Ecto neural progenitor cell (in vitro differentiated cells): ENCODE measurements around the gene ATG7.
"Not testable (repeated sequence)": the region's sequence is repeated elsewhere in the genome, so short reads cannot be mapped to it uniquely, and the experiment has no call there.

ENCODE experiments used
- DNase-seq: peaks from one replicate; pipeline ENCODE4 v3.0.0-alpha.2; 2018; ENCODE audit warnings: low spot score

Gene ATG7

GRCh38 chr3:11390411-11391131, 118.4 kb downstream of the ATG7 start:
- no peak for DNase-seq

- DNase-seq: no peak
Observed at GRCh38 chr3:11391174-11391879, 119.1 kb downstream of the ATG7 start.

GRCh38 chr3:11392014-11392859, 120.0 kb downstream of the ATG7 start:
- no peak for DNase-seq

DNA sequence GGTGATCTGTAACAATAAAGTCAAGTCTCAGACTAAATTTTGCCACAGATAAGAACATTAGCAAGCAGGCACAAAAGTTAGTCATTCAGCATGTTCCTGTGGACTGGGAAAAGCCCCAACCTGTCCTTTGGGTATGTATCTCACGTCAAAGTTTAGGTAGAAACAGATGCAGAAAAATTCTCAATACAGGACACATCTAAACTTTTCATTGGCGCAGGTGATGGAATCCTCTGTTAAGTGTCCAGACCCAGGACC, 120.6 kb downstream of the ATG7 start:
- no peak for DNase-seq

GRCh38 chr3:11393401-11393800, 121.2 kb downstream of the ATG7 start:
- DNase-seq: no peak

DNA sequence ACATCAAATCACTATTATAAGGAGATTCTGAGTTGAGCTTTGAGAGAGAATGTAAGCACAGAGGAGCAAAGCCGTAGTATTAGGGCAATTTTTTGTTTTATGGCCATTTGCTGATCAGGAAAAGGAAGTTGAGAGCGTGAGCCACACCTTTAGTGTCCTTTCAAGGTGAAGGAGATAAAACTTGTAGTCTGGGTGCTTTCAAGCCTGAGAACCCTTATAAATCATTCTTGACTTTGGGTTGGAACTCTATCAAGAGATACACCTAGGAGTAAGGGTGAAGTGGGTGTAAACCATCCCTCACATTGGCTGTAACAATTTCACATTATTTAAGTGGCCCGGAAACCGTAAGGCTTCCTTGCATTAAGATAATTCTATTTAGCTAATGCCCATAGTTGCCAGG, 122.2 kb downstream of the ATG7 start:
- no peak for DNase-seq

DNA sequence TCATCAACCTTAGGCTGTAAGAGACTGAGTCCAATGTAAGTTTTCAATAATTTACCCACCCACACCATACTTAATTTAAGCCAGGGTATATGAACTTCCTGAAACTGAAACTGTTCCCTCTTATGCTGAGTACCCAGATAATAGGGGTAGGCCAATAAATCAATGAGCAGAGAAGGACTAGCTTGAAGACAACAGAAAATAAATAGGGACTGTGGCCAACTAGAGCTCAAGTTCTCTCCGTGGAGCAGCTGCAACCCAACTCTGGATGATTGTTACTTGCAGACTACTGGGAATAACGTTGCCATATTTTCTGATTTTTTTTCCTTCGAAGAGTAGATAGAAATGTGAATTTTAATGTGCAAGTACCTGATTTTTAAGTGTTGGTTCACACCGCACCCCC, 128.0 kb downstream of the ATG7 start:
- no peak for DNase-seq

- DNase-seq: no peak
Observed at GRCh38 chr3:11401434-11401833, 129.2 kb downstream of the ATG7 start.

DNA sequence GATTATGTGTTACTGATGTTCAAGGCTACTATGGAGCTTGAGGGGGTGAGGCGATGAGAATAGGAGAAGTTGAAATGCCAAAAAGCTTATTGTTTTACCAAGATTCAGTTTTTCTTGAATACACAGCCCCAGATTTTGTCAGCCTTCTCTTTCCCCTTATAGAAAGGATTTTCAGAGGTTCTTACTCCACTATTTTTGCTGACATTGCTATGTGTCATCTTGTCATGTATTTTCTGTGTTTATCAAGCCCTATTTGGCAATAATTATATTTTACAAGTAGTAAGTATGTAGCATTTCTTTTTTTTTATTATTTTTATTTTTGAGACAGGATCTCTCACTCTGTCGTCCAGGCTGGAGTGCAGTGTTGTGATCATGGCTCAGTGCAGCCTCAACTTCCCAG, 133.1 kb downstream of the ATG7 start:
- no peak for DNase-seq

DNA sequence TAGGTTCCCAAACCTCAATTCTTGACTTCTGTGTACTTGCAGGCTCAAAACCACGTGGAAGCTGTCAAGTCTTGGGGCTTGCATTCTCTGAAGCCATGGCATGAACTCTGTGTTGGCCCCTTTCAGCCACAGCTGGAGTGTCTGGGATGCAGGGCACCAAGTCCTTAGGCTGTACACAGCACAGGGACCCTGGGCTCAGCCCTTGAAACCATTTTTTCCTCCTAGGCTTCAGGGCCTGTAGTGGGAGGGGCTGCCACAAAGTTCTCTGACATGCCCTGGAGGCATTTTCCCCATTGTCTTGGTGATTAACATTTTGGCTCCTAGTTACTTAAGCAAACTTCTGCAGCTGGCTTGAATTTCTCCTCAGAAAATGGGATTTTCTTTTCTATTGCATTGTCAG, 135.4 kb downstream of the ATG7 start:
- no peak for DNase-seq

DNA sequence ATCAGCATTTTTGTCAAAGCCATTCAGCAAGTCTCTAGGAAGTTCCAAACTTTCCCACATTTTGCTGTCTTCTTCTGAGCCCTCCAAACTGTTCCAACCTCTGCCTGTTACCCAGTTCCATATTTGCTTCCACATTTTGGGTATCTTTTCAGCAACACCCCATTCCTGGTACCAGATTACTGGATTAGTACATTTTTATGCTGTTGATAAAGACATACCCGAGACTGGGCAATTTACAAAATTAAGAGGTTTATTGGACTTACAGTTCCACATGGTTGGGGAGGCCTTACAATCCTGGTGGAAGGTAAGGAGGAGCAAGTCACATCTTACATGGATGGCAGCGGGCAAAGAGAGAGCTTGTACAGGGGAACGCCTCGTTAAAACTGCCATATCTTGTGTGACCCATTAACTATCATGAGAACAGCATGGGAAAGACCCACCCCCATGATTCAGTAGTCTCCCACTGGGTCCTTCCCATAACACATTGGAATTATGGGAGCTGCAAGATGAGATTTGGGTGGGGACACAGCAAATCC, 136.2 kb downstream of the ATG7 start:
- not testable (repeated sequence) for DNase-seq

GRCh38 chr3:11410564-11410963, 138.4 kb downstream of the ATG7 start:
- no peak for DNase-seq

GRCh38 chr3:11411956-11412355, 139.8 kb downstream of the ATG7 start:
- no peak for DNase-seq

- no peak for DNase-seq
Observed at GRCh38 chr3:11413071-11413470, 140.9 kb downstream of the ATG7 start.

DNA sequence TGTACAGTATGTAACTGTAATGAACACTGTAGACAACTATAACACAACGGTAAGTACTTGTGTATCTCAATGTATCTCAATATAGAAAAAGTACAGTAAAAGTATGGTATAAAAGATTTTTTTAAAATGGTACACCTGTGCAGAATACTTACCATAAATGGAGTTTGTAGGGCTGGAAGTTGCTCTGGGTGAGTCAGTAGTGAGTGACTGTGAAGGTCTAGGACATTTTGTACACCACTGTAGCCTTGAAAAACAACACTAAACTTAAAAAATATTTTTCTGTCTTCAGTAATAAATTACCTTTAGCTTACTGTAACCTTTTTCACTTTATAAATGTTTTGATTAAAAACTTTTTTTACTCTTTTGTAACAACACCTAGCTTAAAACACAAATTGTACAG, 142.9 kb downstream of the ATG7 start:
- DNase-seq: no peak

- no peak for DNase-seq
Observed at GRCh38 chr3:11420066-11420465, 147.9 kb downstream of the ATG7 start.

DNA sequence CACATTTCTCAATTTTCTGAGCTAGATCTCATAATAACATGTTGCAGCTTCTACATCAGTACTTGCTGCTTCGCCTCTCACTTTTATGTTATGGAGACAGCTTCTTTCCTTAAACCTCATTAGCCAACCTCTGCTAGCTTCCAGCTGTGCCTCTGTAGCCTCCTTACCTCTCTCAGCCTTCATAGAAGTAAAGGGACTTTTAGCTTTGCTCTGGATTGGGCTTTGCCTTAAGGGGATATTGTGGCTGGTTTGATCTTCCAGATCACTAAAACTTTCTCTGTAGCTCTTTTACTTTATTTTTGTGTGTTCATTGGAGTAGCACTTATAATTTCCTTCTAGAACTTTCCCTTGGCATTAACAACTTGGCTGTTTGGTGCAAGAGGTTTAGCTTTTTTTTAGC, 150.1 kb downstream of the ATG7 start:
- DNase-seq: no peak

GRCh38 chr3:11423868-11424267, 151.7 kb downstream of the ATG7 start:
- DNase-seq: no peak

DNA sequence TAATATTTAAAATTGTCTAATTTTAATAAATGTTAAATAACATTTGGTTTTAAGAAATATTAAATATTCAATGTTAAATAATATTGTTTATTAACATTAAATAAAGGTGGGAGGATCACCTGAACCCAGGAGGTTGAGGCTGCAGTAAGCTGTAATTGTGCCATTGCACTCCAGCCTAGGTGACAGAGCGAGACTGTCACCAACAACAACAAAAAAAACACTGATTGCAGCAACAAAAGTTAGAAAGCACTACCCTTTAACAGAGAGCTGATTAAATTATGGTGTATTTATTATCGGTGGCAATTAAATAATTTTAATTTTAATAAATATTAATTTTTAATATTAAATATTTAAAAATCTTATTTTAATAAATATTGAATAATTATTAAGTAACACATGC, 152.1 kb downstream of the ATG7 start:
- DNase-seq: no peak

- no peak for DNase-seq
Observed at GRCh38 chr3:11430207-11430606, 158.0 kb downstream of the ATG7 start.

DNA sequence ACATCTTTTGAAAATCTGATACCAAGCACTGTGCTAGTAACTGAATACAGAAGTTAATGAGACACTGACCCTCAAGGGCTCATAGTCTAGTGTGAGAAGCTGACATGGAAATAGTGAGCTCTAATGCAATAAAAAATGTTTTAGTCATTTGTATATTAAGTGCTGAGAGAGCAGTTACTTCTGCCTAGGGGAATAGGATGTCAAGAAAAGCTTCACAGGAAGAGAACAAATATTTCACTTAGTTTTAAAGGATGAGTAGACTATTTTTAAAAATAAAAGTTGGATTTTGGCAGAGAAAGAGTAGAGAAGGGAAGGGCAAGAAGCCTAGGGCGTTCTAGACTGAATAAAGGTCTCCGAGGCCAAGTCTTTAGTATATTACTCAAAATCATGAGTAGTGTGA, 158.4 kb downstream of the ATG7 start:
- no peak for DNase-seq

DNA sequence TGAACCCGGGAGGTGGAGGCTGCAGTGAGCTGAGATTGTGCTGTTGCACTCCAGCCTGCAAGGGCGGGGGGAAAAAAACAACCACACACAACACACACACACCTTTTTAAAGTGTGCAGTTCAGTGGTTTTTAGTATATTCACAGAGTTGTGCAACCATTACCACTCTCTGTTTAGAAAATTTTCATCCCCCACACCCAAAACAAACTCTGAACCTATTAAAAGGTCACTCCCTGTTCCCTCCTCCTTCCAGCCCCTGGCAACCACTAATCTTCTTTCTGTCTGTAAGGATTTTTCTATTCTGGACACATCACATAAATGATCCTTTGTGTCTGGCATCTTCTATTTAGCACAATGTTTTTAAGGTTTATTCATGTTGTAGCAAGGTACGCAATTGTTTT, 159.1 kb downstream of the ATG7 start:
- DNase-seq: no peak

DNA sequence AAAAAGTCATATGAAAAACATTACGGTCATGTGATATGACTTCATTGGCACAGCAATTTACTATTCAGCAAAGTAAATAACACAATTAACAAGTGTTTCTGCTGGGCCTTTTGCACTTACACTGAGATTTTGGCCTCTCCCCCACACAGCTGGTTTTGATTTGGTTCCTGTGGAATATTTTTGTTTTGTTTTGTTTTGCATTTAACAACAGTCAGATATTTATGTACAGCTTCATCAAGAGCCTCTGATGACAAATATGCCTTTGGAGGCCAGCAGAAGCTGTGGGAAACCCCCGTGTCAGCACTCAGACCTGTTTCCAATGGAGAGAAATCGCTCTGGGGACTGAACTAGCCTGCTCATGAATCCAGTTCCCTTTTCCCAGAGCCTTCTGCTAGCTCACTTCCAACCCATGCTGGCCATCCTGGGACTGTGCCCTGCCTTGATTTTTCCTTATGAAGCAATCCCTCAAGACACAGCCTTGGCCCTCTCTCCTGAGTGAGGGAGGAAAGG, 161.9 kb downstream of the ATG7 start:
- DNase-seq: no peak
